HEK293 (cell line): Measurements from ENCODE around the gene ZNF644.

Experiments used
- ZNF658 ChIP-seq: fragments of 450-650 bp; formaldehyde crosslinking; IDR thresholded peaks from 2 replicates; pipeline ENCODE4; 2016; ENCODE audit warnings: missing biosample characterization, missing genetic modification characterization
- ZNF670 ChIP-seq: fragments of 450-650 bp; formaldehyde crosslinking; IDR thresholded peaks from 2 replicates; pipeline ENCODE4 v1.5.1; 2016; ENCODE audit warnings: missing biosample characterization, missing genetic modification characterization, low read depth
- ZNF768 ChIP-seq: fragments of 450-650 bp; formaldehyde crosslinking; IDR thresholded peaks from 2 replicates; pipeline ENCODE4 v1.5.1; 2018; ENCODE audit warnings: missing biosample characterization, mild to moderate bottlenecking, missing genetic modification characterization
- ZSCAN23 ChIP-seq: fragments of 450-650 bp; formaldehyde crosslinking; IDR thresholded peaks from 2 replicates; pipeline ENCODE4 v1.5.1; 2016; ENCODE audit warnings: missing biosample characterization, missing genetic modification characterization

- TF ChIP-seq ZNF768 (tag by site-specific recombination) (no peak), ZNF670 (tag by site-specific recombination) (no peak), ZNF658 (no peak), ZSCAN23 (tag by site-specific recombination) (no peak)
These were observed 58.6 kb downstream of the ZNF644 start for GRCh38 chr1:90963236-90963635.
